Naive B cell (primary cell): ENCODE data around the gene KCNJ4. TPM values are rescaled to one million over a fixed set of nuclear protein-coding genes. Genes with fewer than 3 reads are reported as not detected.
"Not testable (repeated sequence)": the region's sequence is repeated elsewhere in the genome, so short reads cannot be mapped to it uniquely, and the experiment has no call there.

Experiments
- ATAC-seq, 2 donors: fragments of 150-1000 bp; cut with Tn5 transposase; 2 replicates each; pipeline ENCODE4 v1.10.0; 2021; ENCODE audit warnings: low read depth in 2 of 2, mild to moderate bottlenecking in 2 of 2, moderate library complexity in 2 of 2
- DNase-seq: peaks from one replicate; pipeline ENCODE4 v3.0.0; 2022
- H3K27ac Mint-ChIP-seq, 6 donors: one replicate each; pipeline ENCODE4 v1.8.0; 2020 to 2022; ENCODE audit warnings: mild to moderate bottlenecking in 6 of 6, mixed read lengths in 6 of 6, moderate library complexity in 5 of 6, inconsistent platforms in 2 of 6
- H3K27me3 Mint-ChIP-seq, 3 donors: one replicate each; pipeline ENCODE4 v1.8.0; 2021 to 2022; ENCODE audit warnings: mixed read lengths in 3 of 3, mild to moderate bottlenecking in 1 of 3
- H3K36me3 Mint-ChIP-seq, 2 donors: one replicate each; pipeline ENCODE4 v1.8.0; 2020 to 2022; ENCODE audit warnings: mixed read lengths in 2 of 2, inconsistent platforms in 1 of 2, mild to moderate bottlenecking in 1 of 2
- H3K4me1 Mint-ChIP-seq, 3 donors: one replicate each; pipeline ENCODE4 v1.8.0; 2020 to 2022; ENCODE audit warnings: mixed read lengths in 3 of 3, inconsistent platforms in 1 of 3, mild to moderate bottlenecking in 1 of 3, moderate library complexity in 1 of 3
- H3K4me3 Mint-ChIP-seq, 8 donors: one replicate each; pipeline ENCODE4 v1.8.0; 2020 to 2022; ENCODE audit warnings: mild to moderate bottlenecking in 8 of 8, mixed read lengths in 8 of 8, moderate library complexity in 8 of 8, inconsistent platforms in 2 of 8
- H3K9me3 Mint-ChIP-seq, 7 donors: one replicate each; pipeline ENCODE4 v1.8.0; 2020 to 2022; ENCODE audit warnings: mixed read lengths in 7 of 7, mild to moderate bottlenecking in 5 of 7, inconsistent platforms in 2 of 7, moderate library complexity in 1 of 7
- polyA plus RNA-seq, 6 donors: library from polyadenylated mRNA; unstranded; fragments of 300-500 nt; fragmentation: Illumina TruSeq; gene quantifications; one replicate each; pipeline ENCODE4 v1.2.3, GENCODE V29; 2021; ENCODE audit warnings: low read depth in 6 of 6

Gene KCNJ4
- polyA plus RNA-seq, 6 donors from 2014 or later = not detected

GRCh38 chr22:38386918-38387317 lies 68.1 kb downstream of the KCNJ4 start:
- Mint-ChIP-seq H3K27ac (peak overlapping the region in 5 of 6 donors; percentile 59 to 83 (median 80)), H3K4me1 (peaks cover 35 to 63% (median 46%) of the 10 kb centered on the region in 3 donors), H3K4me3 (peak overlapping the region in 6 of 8 donors; percentile 45 to 81 (median 56))
- not testable (repeated sequence) for H3K36me3 Mint-ChIP-seq, DNase-seq, H3K27me3 Mint-ChIP-seq, H3K9me3 Mint-ChIP-seq, ATAC-seq

- peaks cover 30 to 37% (median 34%) of the 10 kb centered on the region in 3 donors for H3K4me1 Mint-ChIP-seq
- no peaks in the 10 kb centered on the region for H3K9me3 Mint-ChIP-seq
- H3K4me3 Mint-ChIP-seq = peak overlapping the region in 1 of 8 donors; percentile 68
- H3K36me3 Mint-ChIP-seq = peaks cover 10 to 14% of the 10 kb centered on the region in 2 donors
- ATAC-seq (no peak), DNase-seq (no peak)
- H3K27me3 Mint-ChIP-seq = no peaks in the 10 kb centered on the region
- H3K27ac Mint-ChIP-seq = peak overlapping the region in 2 of 6 donors; percentile 21 to 39
These were observed 71.6 kb downstream of the KCNJ4 start for GRCh38 chr22:38383417-38383816.

DNA sequence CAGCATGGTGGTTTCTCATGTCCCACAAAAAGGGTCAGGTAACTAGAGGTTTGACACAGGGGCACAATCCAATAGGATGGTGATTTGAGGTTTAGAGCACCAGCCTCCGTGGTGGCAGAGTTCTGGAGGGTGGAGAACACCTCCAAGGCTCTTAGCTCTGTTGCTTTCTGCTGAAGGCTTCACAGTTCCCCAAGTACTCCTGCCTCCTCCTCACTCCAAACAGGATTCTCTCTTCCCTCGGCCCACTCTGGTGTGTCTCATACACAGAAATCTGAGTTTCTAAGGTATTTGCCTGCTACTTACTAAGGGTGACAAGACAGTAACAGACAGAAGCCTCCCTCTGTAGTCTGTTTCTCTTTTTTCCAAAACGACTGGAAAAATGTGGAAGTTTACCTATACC lies 73.6 kb downstream of the KCNJ4 start:
- not testable (repeated sequence) for H3K27me3 Mint-ChIP-seq, DNase-seq, H3K4me3 Mint-ChIP-seq, ATAC-seq, H3K9me3 Mint-ChIP-seq
- peak overlapping the region in 4 of 6 donors; percentile 14 to 87 (median 70) for H3K27ac Mint-ChIP-seq
- H3K4me1 Mint-ChIP-seq = peaks cover 24 to 30% (median 28%) of the 10 kb centered on the region in 3 donors
- peaks cover 23% of the 10 kb centered on the region in 2 donors for H3K36me3 Mint-ChIP-seq

Other genes with a start within 250 kb of the KCNJ4 start
- gene TMEM184B, start 182.2 kb downstream of the KCNJ4 start, polyA plus RNA-seq = 1 to 10 TPM in 5 of 6 donors, not detected in 1; 1.8 to 5.9 (median 4.1) TPM
- gene CSNK1E, start 137.8 kb downstream of the KCNJ4 start, polyA plus RNA-seq = 10 to 100 TPM in 3 of 6 donors, 1 to 10 TPM in 3; 5.8 to 19.6 (median 10.0) TPM
- gene KDELR3, start 12.9 kb upstream of the KCNJ4 start, polyA plus RNA-seq = 1 to 10 TPM in 1 of 6 donors, under 1 TPM in 2, not detected in 3; 0.16 to 3.0 (median 0.31) TPM
- 10 to 100 TPM; 10.3 to 68.0 (median 42.2) TPM for gene DDX17, start 51.1 kb upstream of the KCNJ4 start, polyA plus RNA-seq
- gene DMC1, start 115.0 kb upstream of the KCNJ4 start, polyA plus RNA-seq = under 1 TPM in 1 of 6 donors, not detected in 5; 0.18 TPM
- gene FAM227A, start 201.2 kb upstream of the KCNJ4 start, polyA plus RNA-seq = not detected
- gene CBY1, start 201.4 kb upstream of the KCNJ4 start, polyA plus RNA-seq = 1 to 10 TPM; 2.5 to 7.7 (median 4.4) TPM
- 10 to 100 TPM; 59.6 to 78.7 (median 71.0) TPM for gene TOMM22, start 226.8 kb upstream of the KCNJ4 start, polyA plus RNA-seq
- 10 to 100 TPM in 3 of 6 donors, 1 to 10 TPM in 3; 8.2 to 12.1 (median 9.7) TPM for gene JOSD1, start 245.7 kb upstream of the KCNJ4 start, polyA plus RNA-seq